ENCODE measurements around the gene ZNF580. TPM values are rescaled to one million over a fixed set of nuclear protein-coding genes. Genes with fewer than 3 reads are reported as not detected.

Gene ZNF580
- total RNA-seq, 2 experiments from 2014 or later, result 18.1 to 18.7 TPM

- Mint-ChIP-seq H3K27ac (peak overlapping the region; percentile 74), H3K36me3 (ENCODE audit: low read depth) (peaks cover 18% of the 10 kb centered on the region), H3K9me3 (no peaks in the 10 kb centered on the region), H3K27me3 (ENCODE audit: low read depth) (no peaks in the 10 kb centered on the region), H3K4me3 (peak overlapping the region; percentile 9), H3K4me1 (ENCODE audit: low read depth) (peaks cover 43% of the 10 kb centered on the region)
- intact Hi-C loops (cut with micrococcal nuclease), result no loop called here
- CTCF ChIA-PET, result interaction anchor here (0.8 to 3.2 kb wide), 3 partner anchors 11 to 117 kb away, joined by 3 to 18 read pairs (median 4); partner anchors contain the start of gene ZNF865
- peak; percentile 60 for DNase-seq
These were observed 20.2 kb upstream of the ZNF580 start for GRCh38 chr19:55620410-55621204.

GRCh38 chr19:55621205-55621672 lies 19.6 kb upstream of the ZNF580 start:
- Mint-ChIP-seq H3K4me3 (no peak overlapping the region), H3K27me3 (ENCODE audit: low read depth) (no peaks in the 10 kb centered on the region), H3K9me3 (no peaks in the 10 kb centered on the region), H3K4me1 (ENCODE audit: low read depth) (peaks cover 49% of the 10 kb centered on the region), H3K27ac (no peak overlapping the region), H3K36me3 (ENCODE audit: low read depth) (peaks cover 18% of the 10 kb centered on the region)
- no peak for DNase-seq
- CTCF ChIA-PET, result interaction anchor here (3.2 kb wide), 1 partner anchor 15 kb away, joined by 18 read pairs; the partner anchor contains the start of gene ZNF865
- intact Hi-C loops (cut with micrococcal nuclease), result no loop called here

- Mint-ChIP-seq H3K27ac (no peak overlapping the region), H3K9me3 (no peaks in the 10 kb centered on the region), H3K4me1 (ENCODE audit: low read depth) (peaks cover 53% of the 10 kb centered on the region), H3K4me3 (no peak overlapping the region), H3K36me3 (ENCODE audit: low read depth) (peaks cover 17% of the 10 kb centered on the region), H3K27me3 (ENCODE audit: low read depth) (no peaks in the 10 kb centered on the region)
- intact Hi-C loops (cut with micrococcal nuclease), result no loop called here
- CTCF ChIA-PET, result no interaction called here
- no peak for DNase-seq
These were observed 19.1 kb upstream of the ZNF580 start for GRCh38 chr19:55621673-55622231.

GRCh38 chr19:55622242-55622969 lies 18.4 kb upstream of the ZNF580 start:
- CTCF ChIA-PET, result no interaction called here
- no peak overlapping the region for H3K4me3 Mint-ChIP-seq
- no peak for DNase-seq
- H3K4me1 Mint-ChIP-seq (ENCODE audit: low read depth), result peaks cover 58% of the 10 kb centered on the region
- intact Hi-C loops (cut with micrococcal nuclease), result no loop called here
- no peak overlapping the region for H3K27ac Mint-ChIP-seq
- no peaks in the 10 kb centered on the region for H3K9me3 Mint-ChIP-seq
- peaks cover 13% of the 10 kb centered on the region for H3K36me3 Mint-ChIP-seq (ENCODE audit: low read depth)
- no peaks in the 10 kb centered on the region for H3K27me3 Mint-ChIP-seq (ENCODE audit: low read depth)

GRCh38 chr19:55623130-55623529 lies 17.7 kb upstream of the ZNF580 start:
- H3K27me3 Mint-ChIP-seq (ENCODE audit: low read depth), result no peaks in the 10 kb centered on the region
- peaks cover 10% of the 10 kb centered on the region for H3K36me3 Mint-ChIP-seq (ENCODE audit: low read depth)
- H3K27ac Mint-ChIP-seq, result no peak overlapping the region
- no peaks in the 10 kb centered on the region for H3K9me3 Mint-ChIP-seq
- intact Hi-C loops (cut with micrococcal nuclease), result no loop called here
- DNase-seq, result no peak
- H3K4me3 Mint-ChIP-seq, result peak overlapping the region; percentile 9
- H3K4me1 Mint-ChIP-seq (ENCODE audit: low read depth), result peaks cover 58% of the 10 kb centered on the region
- CTCF ChIA-PET, result interaction anchor here (0.7 to 4.4 kb wide), 4 partner anchors 8 to 107 kb away, joined by 3 to 25 read pairs (median 8); partner anchors contain the start of gene ZNF865

GRCh38 chr19:55623561-55623960 lies 17.2 kb upstream of the ZNF580 start:
- Mint-ChIP-seq H3K36me3 (ENCODE audit: low read depth) (peaks cover 10% of the 10 kb centered on the region), H3K27me3 (ENCODE audit: low read depth) (no peaks in the 10 kb centered on the region), H3K4me3 (peak overlapping the region; percentile 92), H3K4me1 (ENCODE audit: low read depth) (peaks cover 58% of the 10 kb centered on the region), H3K9me3 (no peaks in the 10 kb centered on the region), H3K27ac (no peak overlapping the region)
- CTCF ChIA-PET, result interaction anchor here (0.7 to 4.4 kb wide), 6 partner anchors 8 to 119 kb away, joined by 3 to 25 read pairs (median 5); partner anchors contain the start of genes FIZ1 and ZNF865
- DNase-seq, result no peak
- intact Hi-C loops (cut with micrococcal nuclease), result no loop called here

- H3K4me1 Mint-ChIP-seq (ENCODE audit: low read depth), result peaks cover 56% of the 10 kb centered on the region
- peaks cover 9% of the 10 kb centered on the region for H3K36me3 Mint-ChIP-seq (ENCODE audit: low read depth)
- CTCF ChIA-PET, result interaction anchor here (0.9 to 4.4 kb wide), 6 partner anchors 9 to 157 kb away, joined by 4 to 25 read pairs (median 8); partner anchors contain the start of genes FIZ1 and ZNF865
- no peaks in the 10 kb centered on the region for H3K27me3 Mint-ChIP-seq (ENCODE audit: low read depth)
- H3K9me3 Mint-ChIP-seq, result no peaks in the 10 kb centered on the region
- peak within 1 kb of the TSS; percentile 95 for H3K27ac Mint-ChIP-seq
- peak within 1 kb of the TSS; percentile 92 for H3K4me3 Mint-ChIP-seq
- DNase-seq, result peak; percentile 93
- intact Hi-C loops (cut with micrococcal nuclease), result loop anchor here (1.0 kb wide), 7 partner anchors 8 to 344 kb away; partner anchors contain the start of genes FIZ1, HSPBP1, ISOC2 and U2AF2
These were observed 16.4 kb upstream of the ZNF580 start, which contains the start of gene ZNF784 for GRCh38 chr19:55624109-55625003. TSS of gene ZNF784 (minus strand) at chr19:55624566. CDS start at chr19:55624561, 5 bp downstream.

GRCh38 chr19:55625004-55625326 lies 15.8 kb upstream of the ZNF580 start:
- peak overlapping the region; percentile 92 for H3K4me3 Mint-ChIP-seq
- H3K27ac Mint-ChIP-seq, result peak overlapping the region; percentile 95
- no peaks in the 10 kb centered on the region for H3K9me3 Mint-ChIP-seq
- H3K27me3 Mint-ChIP-seq (ENCODE audit: low read depth), result no peaks in the 10 kb centered on the region
- H3K4me1 Mint-ChIP-seq (ENCODE audit: low read depth), result peaks cover 51% of the 10 kb centered on the region
- H3K36me3 Mint-ChIP-seq (ENCODE audit: low read depth), result peaks cover 6% of the 10 kb centered on the region
- CTCF ChIA-PET, result interaction anchor here (1.2 to 4.4 kb wide), 5 partner anchors 8 to 158 kb away, joined by 4 to 25 read pairs (median 9); partner anchors contain the start of genes FIZ1 and ZNF865
- intact Hi-C loops (cut with micrococcal nuclease), result no loop called here
- DNase-seq, result no peak

GRCh38 chr19:55626350-55626749 lies 14.5 kb upstream of the ZNF580 start:
- Mint-ChIP-seq H3K4me1 (ENCODE audit: low read depth) (peaks cover 37% of the 10 kb centered on the region), H3K9me3 (no peaks in the 10 kb centered on the region), H3K4me3 (peak overlapping the region; percentile 34), H3K27me3 (ENCODE audit: low read depth) (no peaks in the 10 kb centered on the region), H3K36me3 (ENCODE audit: low read depth) (no peaks in the 10 kb centered on the region), H3K27ac (no peak overlapping the region)
- intact Hi-C loops (cut with micrococcal nuclease), result loop anchor here (2.0 kb wide), 1 partner anchor 158 kb away; no protein-coding TSS in a partner anchor
- CTCF ChIA-PET, result interaction anchor here (0.6 to 4.4 kb wide), 9 partner anchors 11 to 627 kb away, joined by 3 to 25 read pairs (median 7); partner anchors contain the start of gene ZNF865
- DNase-seq, result peak; percentile 79

- H3K9me3 Mint-ChIP-seq, result no peaks in the 10 kb centered on the region
- H3K4me3 Mint-ChIP-seq, result no peak overlapping the region
- peaks cover 11% of the 10 kb centered on the region for H3K36me3 Mint-ChIP-seq (ENCODE audit: low read depth)
- peak overlapping the region; percentile 60 for H3K27ac Mint-ChIP-seq
- DNase-seq, result peak; percentile 98
- no peaks in the 10 kb centered on the region for H3K27me3 Mint-ChIP-seq (ENCODE audit: low read depth)
- intact Hi-C loops (cut with micrococcal nuclease), result loop anchor here (1.0 kb wide), 2 partner anchors 8 to 21 kb away; partner anchors contain the start of gene ZNF784
- peaks cover 36% of the 10 kb centered on the region for H3K4me1 Mint-ChIP-seq (ENCODE audit: low read depth)
- CTCF ChIA-PET, result interaction anchor here (0.5 to 6.8 kb wide), 21 partner anchors 9 to 177 kb away, joined by 3 to 41 read pairs (median 9); partner anchors contain the start of genes FIZ1, U2AF2, ZNF524 and ZNF784
These were observed 8.4 kb upstream of the ZNF580 start for GRCh38 chr19:55632463-55632834.

- CTCF ChIA-PET, result interaction anchor here (1.2 to 6.8 kb wide), 12 partner anchors 10 to 175 kb away, joined by 4 to 41 read pairs (median 16); partner anchors contain the start of genes FIZ1, U2AF2, ZNF524 and ZNF784
- peak overlapping the region; percentile 99 for H3K4me3 Mint-ChIP-seq
- intact Hi-C loops (cut with micrococcal nuclease), result loop anchor here (2.0 kb wide), 1 partner anchor 41 kb away; the partner anchor contains the start of gene EPN1
- no peaks in the 10 kb centered on the region for H3K9me3 Mint-ChIP-seq
- H3K27me3 Mint-ChIP-seq (ENCODE audit: low read depth), result no peaks in the 10 kb centered on the region
- H3K36me3 Mint-ChIP-seq (ENCODE audit: low read depth), result peaks cover 18% of the 10 kb centered on the region
- no peak for DNase-seq
- no peak overlapping the region for H3K27ac Mint-ChIP-seq
- peaks cover 45% of the 10 kb centered on the region for H3K4me1 Mint-ChIP-seq (ENCODE audit: low read depth)
These were observed 6.9 kb upstream of the ZNF580 start for GRCh38 chr19:55633861-55634260.

Measured in activated naive CD4-positive, alpha-beta T cell treated with anti-CD3 and anti-CD28 coated beads for 36 hours (primary cell).